Measurements from ENCODE around the gene YIPF5. TPM values are rescaled to one million over a fixed set of nuclear protein-coding genes. Genes with fewer than 3 reads are reported as not detected.

YIPF5 gene
- total RNA-seq, 1 donor from 2014 or later = 44.7 TPM

- Mint-ChIP-seq H3K4me3 (ENCODE audit: low read depth) (no peak overlapping the region), H3K27ac (no peak overlapping the region), H3K27me3 (no peaks in the 10 kb centered on the region), H3K4me1 (ENCODE audit: low read depth) (no peaks in the 10 kb centered on the region), H3K9me3 (ENCODE audit: low read depth) (peaks cover 6% of the 10 kb centered on the region), H3K36me3 (ENCODE audit: insufficient read depth) (no peaks in the 10 kb centered on the region)
- TF ChIP-seq CTCF (IDR thresholded peaks at IDR 0.05; ENCODE audit: unreplicated experiment) = no peak
- no peak for DNase-seq (ENCODE audit: low spot score, unreplicated experiment)
These were observed 48.4 kb downstream of the YIPF5 start for GRCh38 chr5:144122081-144122480.

- no peak for DNase-seq (ENCODE audit: low spot score, unreplicated experiment)
- H3K27me3 Mint-ChIP-seq = no peaks in the 10 kb centered on the region
- no peaks in the 10 kb centered on the region for H3K4me1 Mint-ChIP-seq (ENCODE audit: low read depth)
- H3K9me3 Mint-ChIP-seq (ENCODE audit: low read depth) = peaks cover 6% of the 10 kb centered on the region
- no peak for TF ChIP-seq CTCF (IDR thresholded peaks at IDR 0.05; ENCODE audit: unreplicated experiment)
- H3K27ac Mint-ChIP-seq = no peak overlapping the region
- no peaks in the 10 kb centered on the region for H3K36me3 Mint-ChIP-seq (ENCODE audit: insufficient read depth)
- H3K4me3 Mint-ChIP-seq (ENCODE audit: low read depth) = no peak overlapping the region
These were observed 48.9 kb downstream of the YIPF5 start for GRCh38 chr5:144121577-144121976.

- Mint-ChIP-seq H3K36me3 (ENCODE audit: insufficient read depth) (no peaks in the 10 kb centered on the region), H3K4me3 (ENCODE audit: low read depth) (no peak overlapping the region), H3K4me1 (ENCODE audit: low read depth) (no peaks in the 10 kb centered on the region), H3K27ac (no peak overlapping the region), H3K9me3 (ENCODE audit: low read depth) (peaks cover 6% of the 10 kb centered on the region), H3K27me3 (no peaks in the 10 kb centered on the region)
- no peak for DNase-seq (ENCODE audit: low spot score, unreplicated experiment)
- no peak for TF ChIP-seq CTCF (IDR thresholded peaks at IDR 0.05; ENCODE audit: unreplicated experiment)
These were observed 49.7 kb downstream of the YIPF5 start for GRCh38 chr5:144120661-144121180.

GRCh38 chr5:144117412-144117811, 53.0 kb downstream of the YIPF5 start:
- Mint-ChIP-seq H3K4me3 (ENCODE audit: low read depth) (no peak overlapping the region), H3K4me1 (ENCODE audit: low read depth) (no peaks in the 10 kb centered on the region), H3K27ac (no peak overlapping the region), H3K27me3 (no peaks in the 10 kb centered on the region), H3K36me3 (ENCODE audit: insufficient read depth) (no peaks in the 10 kb centered on the region), H3K9me3 (ENCODE audit: low read depth) (peaks cover 6% of the 10 kb centered on the region)
- DNase-seq (ENCODE audit: low spot score, unreplicated experiment) = no peak
- TF ChIP-seq CTCF (IDR thresholded peaks at IDR 0.05; ENCODE audit: unreplicated experiment) = no peak

GRCh38 chr5:144114571-144114970, 55.9 kb downstream of the YIPF5 start:
- TF ChIP-seq CTCF (IDR thresholded peaks at IDR 0.05; ENCODE audit: unreplicated experiment) = no peak
- Mint-ChIP-seq H3K4me3 (ENCODE audit: low read depth) (no peak overlapping the region), H3K27me3 (no peaks in the 10 kb centered on the region), H3K27ac (no peak overlapping the region), H3K4me1 (ENCODE audit: low read depth) (no peaks in the 10 kb centered on the region), H3K36me3 (ENCODE audit: insufficient read depth) (no peaks in the 10 kb centered on the region), H3K9me3 (ENCODE audit: low read depth) (peaks cover 8% of the 10 kb centered on the region)
- no peak for DNase-seq (ENCODE audit: low spot score, unreplicated experiment)

Other genes starting within 250 kb of the YIPF5 start
- 21.2 and 24.3 TPM in 2 replicates for gene KCTD16, start 214 bp upstream of the YIPF5 start, total RNA-seq